Right forelimb (tissue), 1 donor: ENCODE measurements around the gene CYTH1.
A peak's percentile ranks its signal among the peaks of the same experiment; 100 is the strongest.
"Not testable (repeated sequence)": the region's sequence is repeated elsewhere in the genome, so short reads cannot be mapped to it uniquely, and the experiment has no call there.

Experiments
- DNase-seq: peaks from one replicate; pipeline ENCODE4 v3.0.0-alpha.2; 2018

The CYTH1 gene

GRCh38 chr17:78785011-78785662 lies 3.1 kb upstream of the CYTH1 start:
- peak; percentile 26 for DNase-seq

GRCh38 chr17:78784352-78784751 lies 2.3 kb upstream of the CYTH1 start:
- peak; percentile 22 for DNase-seq

GRCh38 chr17:78783711-78784324 lies 1.7 kb upstream of the CYTH1 start:
- DNase-seq = peak; percentile 12

GRCh38 chr17:78781104-78781892 lies 775 bp downstream of the CYTH1 start:
- DNase-seq = peak; percentile 63

- peak; percentile 24 for DNase-seq
Observed at GRCh38 chr17:78780335-78780734, 1.7 kb downstream of the CYTH1 start.

- peak; percentile 16 for DNase-seq
Observed at GRCh38 chr17:78779850-78780249, 2.2 kb downstream of the CYTH1 start.

- not testable (repeated sequence) for DNase-seq
Observed at GRCh38 chr17:78779286-78779651, 2.8 kb downstream of the CYTH1 start.

GRCh38 chr17:78777881-78778280 lies 4.2 kb downstream of the CYTH1 start:
- no peak for DNase-seq

GRCh38 chr17:78774956-78775571 lies 7.0 kb downstream of the CYTH1 start:
- no peak for DNase-seq

- DNase-seq = no peak
Observed at GRCh38 chr17:78774453-78774852, 7.6 kb downstream of the CYTH1 start.

GRCh38 chr17:78771758-78772382 lies 10.2 kb downstream of the CYTH1 start:
- DNase-seq = no peak

- DNase-seq = no peak
Observed at GRCh38 chr17:78769196-78769773, 12.8 kb downstream of the CYTH1 start.

GRCh38 chr17:78767806-78768205 lies 14.3 kb downstream of the CYTH1 start:
- DNase-seq = no peak

GRCh38 chr17:78766743-78767294 lies 15.3 kb downstream of the CYTH1 start:
- DNase-seq = no peak

- DNase-seq = no peak
Observed at GRCh38 chr17:78766225-78766624, 15.8 kb downstream of the CYTH1 start.

- DNase-seq = no peak
Observed at GRCh38 chr17:78765821-78766220, 16.3 kb downstream of the CYTH1 start.

GRCh38 chr17:78764871-78765270 lies 17.2 kb downstream of the CYTH1 start:
- DNase-seq = no peak

GRCh38 chr17:78763561-78763960 lies 18.5 kb downstream of the CYTH1 start:
- DNase-seq = no peak

GRCh38 chr17:78761789-78762406 lies 20.2 kb downstream of the CYTH1 start:
- DNase-seq = no peak

GRCh38 chr17:78759969-78760352 lies 22.1 kb downstream of the CYTH1 start:
- DNase-seq = no peak

- peak; percentile 69 for DNase-seq
Observed at GRCh38 chr17:78759203-78759968, 22.7 kb downstream of the CYTH1 start.
